Suprapubic skin (tissue), 4 donors: Measurements from ENCODE around the gene ACP1. TPM values are rescaled to one million over a fixed set of nuclear protein-coding genes. Genes with fewer than 3 reads are reported as not detected.

Experiments used
- DNase-seq, 2 donors: peaks; one replicate each; pipeline ENCODE4 v3.0.0-alpha.2; 2019; ENCODE audit warnings: low spot score in 2 of 2
- H3K27ac ChIP-seq: fragments of 200-600 bp; sonication (generic); one replicate; pipeline ENCODE4 v1.5.1; 2019
- H3K27me3 ChIP-seq: fragments of 200-600 bp; sonication (generic); one replicate; pipeline ENCODE4 v1.5.1; 2019
- H3K36me3 ChIP-seq: fragments of 200-600 bp; sonication (generic); one replicate; pipeline ENCODE4 v1.5.1; 2019
- H3K4me1 ChIP-seq: fragments of 200-600 bp; sonication (generic); one replicate; pipeline ENCODE4 v1.5.1; 2019
- H3K4me3 ChIP-seq: fragments of 200-600 bp; sonication (generic); one replicate; pipeline ENCODE4 v1.5.1; 2019; ENCODE audit warnings: mild to moderate bottlenecking
- H3K9me3 ChIP-seq: fragments of 200-600 bp; sonication (generic); one replicate; pipeline ENCODE4 v1.5.1; 2019
- CTCF ChIP-seq, 2 donors: fragments of 200-600 bp in 1 of 2; fragments of 450-650 bp in 1 of 2; sonication (generic) in 1 of 2; IDR thresholded peaks; one replicate each; pipeline ENCODE4 v1.5.1; 2016 to 2019; ENCODE audit warnings: antibody characterized with exemption in 2 of 2, mild to moderate bottlenecking in 1 of 2, moderate library complexity in 1 of 2
- EP300 ChIP-seq: sonication (generic); formaldehyde crosslinking; IDR thresholded peaks from one replicate; pipeline ENCODE4 v1.6.1; 2017; ENCODE audit warnings: antibody characterized with exemption
- POLR2A ChIP-seq, 2 donors: fragments of 450-650 bp; IDR thresholded peaks; one replicate each; pipeline ENCODE4 v1.6.1; 2017; ENCODE audit warnings: antibody characterized with exemption in 2 of 2, mild to moderate bottlenecking in 2 of 2, moderate library complexity in 2 of 2
- POLR2AphosphoS5 ChIP-seq, 3 donors: sonication (generic); formaldehyde crosslinking; IDR thresholded peaks; one replicate each; pipeline ENCODE4 v1.6.1; 2017; ENCODE audit warnings: antibody characterized with exemption in 3 of 3
- WGBS: methylation state at CpG from one replicate; pipeline ENCODE4 v1.1.5; 2018; 5-methylcytosine and 5-hydroxymethylcytosine counted together
- total RNA-seq, 4 donors: library from RNA; depleted of rRNA; stranded (reverse); fragments of >200 nt; gene quantifications; one replicate each; pipeline ENCODE4 v1.1.0, GENCODE V29; 2016

The ACP1 gene
- total RNA-seq, 4 donors from 2014 or later, result 72.4 to 90.8 (median 73.0) TPM

DNA sequence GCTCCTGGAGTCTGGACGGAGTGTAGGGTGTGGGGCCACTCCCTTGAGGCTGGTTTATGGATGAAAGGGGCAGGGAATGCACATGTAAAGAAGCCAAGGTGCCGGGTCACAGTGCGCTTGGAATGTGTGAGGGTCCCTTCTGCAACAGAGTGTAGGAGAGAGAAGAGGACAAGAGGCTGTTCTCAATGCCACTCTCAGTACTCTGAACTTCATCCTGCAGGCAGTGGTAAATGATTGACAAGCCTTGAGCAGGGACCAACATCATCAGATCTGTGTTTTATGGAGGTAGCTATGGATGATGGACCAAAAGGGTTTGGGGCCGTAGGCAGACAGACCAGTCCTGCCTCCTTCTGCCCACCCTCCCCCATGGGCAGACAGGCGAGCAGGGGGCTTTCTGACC is 30.3 kb downstream of the ACP1 start:
- no peak for TF ChIP-seq POLR2A (IDR thresholded peaks at IDR 0.05)
- no peak for TF ChIP-seq CTCF (IDR thresholded peaks at IDR 0.05)
- TF ChIP-seq EP300, result no peak
- no peak for TF ChIP-seq POLR2AphosphoS5 (IDR thresholded peaks at IDR 0.05)
- H3K27me3 ChIP-seq, result peaks cover 23% of the 10 kb centered on the region
- H3K27ac ChIP-seq, result no peak overlapping the region
- H3K9me3 ChIP-seq, result no peaks in the 10 kb centered on the region
- peaks cover 2% of the 10 kb centered on the region for H3K4me1 ChIP-seq
- H3K4me3 ChIP-seq, result no peak overlapping the region
- no peak for DNase-seq
- H3K36me3 ChIP-seq, result no peaks in the 10 kb centered on the region
- WGBS, result 80% methylated on average over 5 of the region's 5 CpGs

DNA sequence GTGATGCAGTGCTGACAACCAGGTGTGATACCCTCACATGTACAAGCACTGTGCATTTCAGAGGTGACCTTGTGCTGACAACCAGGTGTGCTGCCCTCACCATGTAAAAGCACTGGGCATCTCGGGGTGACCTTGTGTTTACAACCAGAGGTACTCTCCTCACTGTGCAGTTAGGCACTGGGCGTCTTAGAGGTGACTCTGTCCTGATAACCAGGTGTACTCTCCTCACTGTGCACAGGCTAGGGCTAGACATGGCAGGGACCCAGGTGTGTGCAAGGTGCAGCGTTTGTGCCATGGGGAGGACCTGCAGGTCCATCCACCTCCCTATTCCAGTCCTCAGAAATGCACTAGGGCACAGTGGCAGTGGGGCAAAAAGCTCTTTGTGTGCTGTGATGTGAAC is 31.6 kb downstream of the ACP1 start:
- Histone ChIP-seq H3K9me3 (no peaks in the 10 kb centered on the region), H3K4me3 (no peak overlapping the region), H3K4me1 (no peaks in the 10 kb centered on the region), H3K27me3 (peaks cover 23% of the 10 kb centered on the region), H3K36me3 (no peaks in the 10 kb centered on the region), H3K27ac (no peak overlapping the region)
- DNase-seq, result no peak
- WGBS, result 74% methylated on average over 3 of the region's 3 CpGs
- TF ChIP-seq POLR2A (IDR thresholded peaks at IDR 0.05) (no peak), EP300 (no peak), POLR2AphosphoS5 (IDR thresholded peaks at IDR 0.05) (no peak), CTCF (IDR thresholded peaks at IDR 0.05) (no peak)

DNA sequence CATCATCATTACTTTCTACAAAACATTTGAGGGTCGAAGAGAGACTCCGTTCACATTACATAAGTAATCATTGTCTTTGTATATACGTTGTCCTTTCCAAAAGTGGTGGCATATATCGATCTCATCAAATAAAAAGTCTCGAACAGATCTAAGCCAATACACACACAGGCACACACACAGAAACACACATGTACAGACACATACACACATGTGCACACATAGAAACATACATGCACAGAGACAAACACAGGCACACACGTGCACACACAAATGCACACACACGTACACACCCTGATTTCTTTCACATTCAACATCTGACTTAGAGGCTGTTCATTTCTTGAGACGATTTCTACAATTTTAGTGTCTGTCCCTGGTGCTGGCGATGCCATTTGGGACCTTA is 40.6 kb downstream of the ACP1 start:
- TF ChIP-seq POLR2A (IDR thresholded peaks at IDR 0.05) (no peak), CTCF (IDR thresholded peaks at IDR 0.05) (no peak), POLR2AphosphoS5 (IDR thresholded peaks at IDR 0.05) (no peak), EP300 (no peak)
- no peaks in the 10 kb centered on the region for H3K9me3 ChIP-seq
- H3K27me3 ChIP-seq, result no peaks in the 10 kb centered on the region
- no peak overlapping the region for H3K4me3 ChIP-seq
- H3K4me1 ChIP-seq, result no peaks in the 10 kb centered on the region
- DNase-seq, result no peak
- 91% methylated on average over 9 of the region's 9 CpGs for WGBS
- no peak overlapping the region for H3K27ac ChIP-seq
- H3K36me3 ChIP-seq, result no peaks in the 10 kb centered on the region

- TF ChIP-seq CTCF (IDR thresholded peaks at IDR 0.05) (no peak), POLR2AphosphoS5 (IDR thresholded peaks at IDR 0.05) (no peak), EP300 (no peak), POLR2A (IDR thresholded peaks at IDR 0.05) (no peak)
- no peaks in the 10 kb centered on the region for H3K27me3 ChIP-seq
- no peak overlapping the region for H3K27ac ChIP-seq
- DNase-seq, result no peak
- H3K4me3 ChIP-seq, result no peak overlapping the region
- H3K9me3 ChIP-seq, result no peaks in the 10 kb centered on the region
- no peaks in the 10 kb centered on the region for H3K4me1 ChIP-seq
- H3K36me3 ChIP-seq, result no peaks in the 10 kb centered on the region
- 52% methylated on average over 10 of the region's 13 CpGs for WGBS
These were observed 44.6 kb downstream of the ACP1 start for GRCh38 chr2:309148-309953.

GRCh38 chr2:309954-310510 is 45.3 kb downstream of the ACP1 start:
- Histone ChIP-seq H3K4me3 (no peak overlapping the region), H3K27me3 (no peaks in the 10 kb centered on the region), H3K27ac (no peak overlapping the region), H3K4me1 (no peaks in the 10 kb centered on the region), H3K36me3 (no peaks in the 10 kb centered on the region), H3K9me3 (no peaks in the 10 kb centered on the region)
- DNase-seq, result no peak
- WGBS, result 82% methylated on average over 10 of the region's 10 CpGs
- TF ChIP-seq POLR2A (IDR thresholded peaks at IDR 0.05) (no peak), EP300 (no peak), CTCF (IDR thresholded peaks at IDR 0.05) (no peak), POLR2AphosphoS5 (IDR thresholded peaks at IDR 0.05) (no peak)
